GM18508 (cell line): Measurements from ENCODE around the gene SETD6.
"Not testable (repeated sequence)": the region's sequence is repeated elsewhere in the genome, so short reads cannot be mapped to it uniquely, and the experiment has no call there.

Source experiments
- ATAC-seq: cut with Tn5 transposase; IDR thresholded peaks from one replicate; pipeline ENCODE4 v1.9.1; 2021; ENCODE audit warnings: moderate number of reproducible peaks; ENCODE audit not compliant: insufficient read depth, unreplicated experiment

The SETD6 gene, protein sequence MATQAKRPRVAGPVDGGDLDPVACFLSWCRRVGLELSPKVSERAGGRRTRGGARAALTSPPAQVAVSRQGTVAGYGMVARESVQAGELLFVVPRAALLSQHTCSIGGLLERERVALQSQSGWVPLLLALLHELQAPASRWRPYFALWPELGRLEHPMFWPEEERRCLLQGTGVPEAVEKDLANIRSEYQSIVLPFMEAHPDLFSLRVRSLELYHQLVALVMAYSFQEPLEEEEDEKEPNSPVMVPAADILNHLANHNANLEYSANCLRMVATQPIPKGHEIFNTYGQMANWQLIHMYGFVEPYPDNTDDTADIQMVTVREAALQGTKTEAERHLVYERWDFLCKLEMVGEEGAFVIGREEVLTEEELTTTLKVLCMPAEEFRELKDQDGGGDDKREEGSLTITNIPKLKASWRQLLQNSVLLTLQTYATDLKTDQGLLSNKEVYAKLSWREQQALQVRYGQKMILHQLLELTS

DNA sequence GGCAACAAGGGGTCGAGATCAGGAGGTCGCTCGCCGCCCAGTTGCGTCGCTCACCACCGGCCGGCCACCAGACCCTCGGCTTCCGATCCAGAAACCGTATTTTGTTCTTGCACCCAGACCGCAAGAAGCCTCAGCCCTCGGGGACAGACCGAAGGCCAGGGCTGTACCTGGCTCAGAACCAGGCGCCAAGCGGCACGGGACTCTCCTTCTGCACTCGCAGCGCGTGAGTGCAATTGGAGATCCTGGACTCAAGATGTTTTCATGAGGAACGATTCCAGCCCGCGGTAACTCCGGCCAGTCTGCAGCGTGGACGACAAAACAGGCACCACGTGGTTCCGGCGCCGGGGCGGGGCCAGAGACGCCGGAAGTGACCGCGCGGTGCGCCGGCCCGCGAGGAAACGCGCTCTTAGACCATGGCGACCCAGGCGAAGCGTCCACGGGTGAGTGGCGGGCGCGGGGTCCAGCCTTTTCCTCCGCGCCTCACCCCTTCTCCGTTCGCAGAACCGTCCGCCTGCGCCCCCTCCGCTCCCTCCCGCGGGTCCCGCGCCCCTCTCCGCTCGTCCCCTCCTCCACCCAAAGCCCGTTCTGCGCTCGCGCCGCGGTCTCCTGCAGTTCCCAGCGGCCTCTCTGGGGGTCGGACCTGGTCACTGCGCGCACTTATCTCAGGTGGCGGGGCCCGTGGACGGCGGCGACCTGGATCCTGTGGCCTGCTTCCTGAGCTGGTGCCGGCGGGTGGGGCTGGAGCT is at the start of gene SETD6:
TSS of gene SETD6 (plus strand) at position 393 of the 746 bp plus-strand sequence. CDS start at position 414, 21 bp downstream.
- peak; percentile 33 for ATAC-seq

DNA sequence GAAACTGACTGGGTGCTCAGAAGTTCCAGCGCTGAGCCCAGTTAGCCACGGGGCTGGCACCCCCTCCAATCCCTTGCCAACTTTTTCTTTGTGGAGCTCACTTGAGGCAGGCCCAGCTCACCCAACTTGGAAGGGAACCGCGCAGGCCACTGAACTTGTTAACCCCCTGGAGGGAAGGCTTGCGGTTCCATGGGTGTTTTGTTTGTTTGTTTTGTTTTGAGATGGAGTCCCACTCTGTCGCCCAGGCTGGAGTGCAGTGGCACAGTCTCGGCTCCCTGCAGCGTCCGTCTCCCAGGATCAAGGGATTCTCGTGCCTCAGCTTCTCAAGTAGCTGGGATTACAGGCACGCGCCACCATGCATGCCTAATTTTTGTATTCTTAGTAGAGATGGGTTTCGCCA is 49.5 kb upstream of the SETD6 start:
- no peak for ATAC-seq

DNA sequence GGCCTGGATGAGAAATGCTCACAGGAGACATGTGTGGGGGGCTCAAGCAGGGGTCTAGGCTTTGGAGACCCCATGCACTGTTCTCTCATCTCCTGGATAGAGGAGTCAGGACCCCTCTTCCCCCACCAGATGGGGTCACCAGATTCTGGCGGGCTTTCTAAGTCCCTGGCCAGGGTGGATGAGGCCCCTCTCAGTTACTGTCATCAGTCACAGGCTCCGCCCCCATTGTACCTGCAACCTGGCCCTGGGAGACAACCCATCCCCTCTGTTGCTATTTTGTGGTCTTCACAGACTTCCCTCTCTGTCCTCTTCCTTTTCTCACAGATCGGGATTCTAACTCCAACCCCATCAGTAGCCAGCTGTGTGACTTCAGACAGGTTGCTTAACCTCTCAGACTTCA is 48.9 kb upstream of the SETD6 start:
- no peak for ATAC-seq

DNA sequence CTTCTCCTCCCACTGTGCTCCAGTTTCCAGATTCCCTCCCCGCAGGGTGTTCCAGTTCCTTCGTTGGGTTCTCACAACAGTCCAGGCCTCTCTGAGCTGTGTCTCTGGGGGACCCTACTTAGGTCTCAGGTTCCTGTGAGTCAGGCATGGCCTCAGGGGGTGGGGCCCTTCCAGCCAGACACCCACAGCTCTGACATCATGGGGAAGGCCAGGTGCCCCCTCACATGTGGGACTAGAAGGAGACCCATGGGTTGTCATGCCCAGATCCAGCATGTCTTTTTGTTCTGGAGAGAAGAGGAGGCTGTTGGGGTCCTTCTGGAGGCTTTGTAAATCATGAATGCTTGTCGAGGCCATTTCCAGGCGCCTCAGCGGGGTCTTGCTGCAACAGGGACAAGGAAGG is 47.4 kb upstream of the SETD6 start:
- no peak for ATAC-seq

DNA sequence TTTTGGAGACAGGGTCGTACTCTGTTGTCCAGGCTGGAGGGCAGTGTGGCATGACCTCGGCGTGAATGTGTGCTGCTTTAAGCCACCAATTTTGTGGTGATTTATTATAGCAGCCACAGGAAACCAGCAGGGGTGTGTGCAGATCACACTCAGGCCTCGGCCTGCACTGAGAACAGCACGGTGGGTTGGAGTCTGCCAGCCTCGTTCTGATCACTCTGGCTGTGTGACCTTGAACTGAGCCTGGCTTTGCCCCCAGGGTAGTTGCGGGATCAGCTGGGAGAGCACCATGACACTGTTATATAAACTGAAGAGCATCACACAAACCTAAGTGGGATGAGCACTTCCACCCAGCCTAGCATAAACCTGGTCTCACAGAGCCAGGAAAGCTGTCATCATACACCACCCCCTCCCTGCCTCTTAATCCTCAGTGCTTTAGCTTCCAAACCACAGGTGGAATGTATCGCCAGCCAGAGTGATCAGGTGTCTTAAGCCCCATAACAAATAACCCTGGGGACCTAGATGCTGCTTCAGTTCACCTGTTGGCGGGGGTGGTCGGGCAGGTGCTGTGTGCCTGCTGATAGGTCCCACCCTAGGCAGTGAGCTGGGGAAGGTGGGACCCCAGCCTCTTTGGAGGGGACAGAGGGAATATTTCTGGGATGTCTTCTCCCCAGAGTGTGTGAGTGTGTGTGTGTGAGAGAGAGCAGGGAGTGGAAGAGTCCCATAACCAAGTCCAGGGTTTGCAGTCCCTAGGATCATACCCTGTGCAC is 43.9 kb upstream of the SETD6 start:
- no peak for ATAC-seq

DNA sequence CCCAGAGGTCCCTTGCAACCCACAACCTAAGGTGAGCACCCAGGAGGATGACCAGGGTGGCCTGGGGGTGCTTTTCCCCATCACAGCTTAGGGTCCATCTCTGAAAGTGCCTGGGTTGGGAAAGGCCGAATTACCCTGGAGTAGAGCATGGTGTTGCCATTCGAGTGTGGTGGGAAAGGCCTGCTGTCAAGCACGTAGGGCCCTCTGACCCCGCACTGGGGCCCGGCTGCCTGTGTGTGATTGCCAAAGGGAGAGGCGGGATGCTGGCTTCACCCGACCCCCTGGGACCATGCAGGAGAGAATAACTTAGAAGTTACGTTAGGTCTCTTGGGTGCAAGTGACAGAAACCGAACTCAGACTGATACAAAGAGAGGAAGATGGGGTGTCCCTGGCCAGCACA is 43.1 kb upstream of the SETD6 start:
- no peak for ATAC-seq

DNA sequence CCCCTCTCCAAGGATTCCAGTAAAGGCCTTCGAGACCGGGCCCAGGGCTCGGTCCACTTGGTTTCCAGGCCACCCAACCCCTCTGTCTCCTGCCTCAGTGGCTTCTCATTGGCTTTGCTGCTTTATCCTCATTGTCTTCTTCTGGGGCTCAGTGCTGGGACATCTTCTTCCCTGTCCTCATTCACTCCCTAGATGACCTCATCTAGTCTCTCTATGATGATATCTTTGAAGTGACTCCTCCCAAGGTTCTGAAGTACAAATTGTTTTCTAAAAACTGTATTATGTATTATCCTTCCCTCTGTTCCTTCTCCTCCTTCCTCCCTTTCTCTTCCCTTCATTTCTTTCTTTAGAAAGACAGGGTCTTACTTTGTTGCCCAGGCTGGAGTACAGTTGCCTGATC is 42.5 kb upstream of the SETD6 start:
- ATAC-seq, result no peak

DNA sequence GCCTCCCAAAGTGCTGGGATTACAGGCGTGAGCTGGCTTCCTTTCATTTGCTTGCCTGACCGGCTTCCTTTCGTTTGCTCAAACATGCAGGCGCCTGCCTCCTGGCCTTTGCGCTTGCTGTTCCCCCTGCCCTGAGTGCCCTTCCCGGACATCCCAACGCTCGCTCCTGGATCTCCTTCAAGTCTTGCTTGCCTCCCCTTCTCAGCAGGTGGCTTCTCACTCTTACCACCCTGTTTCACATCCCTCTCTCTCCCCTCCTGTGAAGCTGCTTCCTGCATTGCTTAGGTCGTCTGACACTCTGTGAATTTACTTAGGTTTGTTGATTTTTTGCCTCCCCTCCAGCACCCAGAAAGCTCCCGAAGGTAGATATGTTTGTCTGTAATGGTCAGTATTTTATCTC is 41.0 kb upstream of the SETD6 start:
- ATAC-seq, result no peak

DNA sequence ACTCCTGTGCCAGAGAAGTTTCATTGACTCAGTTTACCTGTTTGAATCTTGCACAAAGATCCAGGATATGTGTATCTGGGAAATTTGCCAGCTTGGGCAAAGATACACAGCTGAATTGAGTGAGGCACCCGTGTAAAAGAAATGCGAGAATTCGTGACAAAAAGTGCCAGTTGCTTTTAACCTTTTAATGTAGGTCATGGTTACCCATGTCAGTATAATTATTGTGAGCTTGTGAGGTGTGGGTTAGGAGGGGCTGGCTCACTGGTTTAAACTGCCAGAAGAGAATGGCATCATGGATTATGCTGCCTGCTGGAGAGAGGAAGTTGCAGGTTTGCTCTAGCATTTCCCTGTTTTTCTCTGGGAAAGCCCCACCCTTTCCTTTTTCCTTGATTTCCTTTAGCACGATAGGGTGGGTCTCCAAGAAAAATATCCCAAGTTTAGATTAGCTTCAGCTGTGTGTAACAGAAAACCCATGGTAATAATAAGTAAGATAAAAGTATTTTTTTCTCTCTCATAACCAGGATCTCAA is 40.2 kb upstream of the SETD6 start:
- no peak for ATAC-seq

DNA sequence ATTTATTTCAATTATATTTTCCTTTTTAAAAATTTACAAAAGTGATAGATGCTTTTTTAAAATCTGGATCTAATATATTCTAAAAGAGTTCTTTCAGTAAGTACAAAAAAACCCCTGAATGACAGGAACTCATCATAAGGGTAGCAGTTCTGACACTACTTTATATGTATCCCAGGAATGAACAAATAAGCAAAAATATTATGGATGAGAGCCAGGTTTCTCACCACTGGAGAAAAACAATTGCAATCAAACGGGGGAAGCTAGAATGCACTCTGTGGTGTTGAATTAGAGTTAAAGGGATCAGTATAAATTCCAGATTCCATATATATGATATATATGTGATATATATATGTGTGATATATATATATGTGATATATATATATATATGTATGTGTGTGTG is 38.5 kb upstream of the SETD6 start:
- ATAC-seq, result no peak

DNA sequence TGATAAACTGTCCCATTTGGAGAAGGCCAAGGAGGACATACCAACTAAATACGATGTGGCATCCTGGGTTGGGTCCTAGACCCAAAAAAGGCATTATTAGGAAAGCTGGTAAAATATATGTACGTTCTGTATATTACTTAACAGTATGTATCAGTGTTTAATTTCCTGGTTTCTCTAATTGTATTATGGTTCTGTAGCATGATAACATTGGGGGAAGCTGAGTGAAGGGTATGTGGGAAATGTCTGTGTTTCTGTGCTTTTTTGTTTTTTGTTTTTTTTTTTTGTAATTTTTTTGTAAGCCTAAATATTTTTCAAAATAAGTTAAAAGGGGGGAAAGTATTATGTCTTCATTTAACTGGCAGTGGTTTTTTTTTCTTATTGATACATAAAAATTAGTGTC is 36.9 kb upstream of the SETD6 start:
- ATAC-seq, result no peak

DNA sequence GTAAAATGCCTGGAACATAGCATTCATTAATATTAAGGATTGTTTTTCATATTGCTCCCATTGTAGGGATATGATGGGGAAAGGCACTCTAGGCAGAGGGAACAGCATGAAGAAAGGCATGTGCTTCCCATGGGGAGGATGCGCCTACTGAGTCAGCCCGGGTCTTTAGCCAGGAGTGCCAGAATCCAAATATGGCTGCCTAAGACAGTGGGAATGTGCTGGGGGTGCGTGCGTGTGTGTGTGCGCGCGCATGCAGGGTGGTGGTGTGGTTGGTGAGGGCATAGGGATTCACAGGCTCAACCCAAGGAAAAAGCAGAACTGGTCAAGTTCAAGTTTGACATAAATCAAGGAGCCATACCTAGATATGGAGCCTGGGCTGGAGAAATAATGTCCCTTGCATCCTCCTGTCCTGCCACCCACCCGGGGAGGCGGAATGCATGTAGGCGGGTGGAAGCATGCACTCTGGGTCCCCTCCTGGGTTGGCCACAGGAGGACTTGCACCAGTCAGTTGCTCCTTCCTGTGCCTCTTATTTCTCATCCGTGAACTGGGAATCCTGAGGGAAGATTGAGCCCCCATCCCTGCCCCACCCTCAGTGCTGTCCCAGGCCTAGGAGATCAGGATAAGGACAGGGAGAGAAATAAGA is 34.0 kb upstream of the SETD6 start:
- ATAC-seq, result no peak

DNA sequence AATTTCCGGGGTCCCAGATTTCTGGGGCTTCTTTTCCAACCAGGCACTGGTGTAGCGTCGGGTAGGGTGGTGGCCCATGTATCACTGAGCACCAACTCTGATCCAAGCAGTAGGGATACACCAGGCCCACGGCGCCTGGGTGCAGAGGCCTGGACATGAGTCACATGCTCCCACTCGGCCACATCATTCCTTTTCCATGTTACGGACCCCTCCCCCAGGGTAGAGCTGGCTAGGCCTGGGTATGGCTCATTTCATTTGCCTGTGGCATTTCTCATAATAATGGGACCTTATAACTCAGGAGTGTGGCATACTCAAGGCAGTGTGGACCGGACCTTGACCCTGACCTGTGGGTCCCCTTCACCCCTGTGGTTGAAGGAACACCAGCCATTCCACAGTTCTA is 33.4 kb upstream of the SETD6 start:
- ATAC-seq, result no peak

DNA sequence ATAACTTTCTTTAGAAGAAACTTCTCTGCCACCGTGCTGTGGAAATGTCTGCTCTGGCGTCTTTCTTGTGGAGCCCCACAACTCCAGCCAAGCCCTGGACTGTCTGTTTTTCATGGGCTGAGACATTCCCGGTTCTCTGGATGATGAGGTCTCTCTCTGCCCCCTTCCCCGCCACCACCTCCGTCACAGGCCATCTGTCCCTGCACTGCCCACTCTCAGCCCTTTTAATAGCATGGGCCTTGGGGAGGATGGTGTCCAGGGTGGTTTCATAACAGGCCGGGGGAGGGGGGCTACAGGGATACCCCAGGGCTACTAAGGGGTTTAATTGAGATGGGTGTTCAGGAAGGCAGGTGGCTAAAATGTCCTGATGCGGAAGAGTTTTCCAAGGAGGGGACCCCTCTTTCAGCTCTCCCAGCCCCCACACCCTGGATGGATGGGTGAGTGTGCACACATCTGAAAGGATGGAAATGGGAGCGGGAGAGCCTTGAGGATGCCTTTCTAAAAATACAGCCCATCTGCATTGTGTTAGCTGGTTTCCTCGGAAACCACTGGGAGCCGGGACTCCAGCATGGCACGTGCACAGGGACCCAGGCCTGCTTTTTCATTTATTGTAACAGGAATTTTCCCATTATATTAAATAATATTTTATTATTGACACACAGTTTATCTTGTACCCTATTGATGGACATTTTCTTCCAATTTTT is 30.0 kb upstream of the SETD6 start:
- no peak for ATAC-seq

DNA sequence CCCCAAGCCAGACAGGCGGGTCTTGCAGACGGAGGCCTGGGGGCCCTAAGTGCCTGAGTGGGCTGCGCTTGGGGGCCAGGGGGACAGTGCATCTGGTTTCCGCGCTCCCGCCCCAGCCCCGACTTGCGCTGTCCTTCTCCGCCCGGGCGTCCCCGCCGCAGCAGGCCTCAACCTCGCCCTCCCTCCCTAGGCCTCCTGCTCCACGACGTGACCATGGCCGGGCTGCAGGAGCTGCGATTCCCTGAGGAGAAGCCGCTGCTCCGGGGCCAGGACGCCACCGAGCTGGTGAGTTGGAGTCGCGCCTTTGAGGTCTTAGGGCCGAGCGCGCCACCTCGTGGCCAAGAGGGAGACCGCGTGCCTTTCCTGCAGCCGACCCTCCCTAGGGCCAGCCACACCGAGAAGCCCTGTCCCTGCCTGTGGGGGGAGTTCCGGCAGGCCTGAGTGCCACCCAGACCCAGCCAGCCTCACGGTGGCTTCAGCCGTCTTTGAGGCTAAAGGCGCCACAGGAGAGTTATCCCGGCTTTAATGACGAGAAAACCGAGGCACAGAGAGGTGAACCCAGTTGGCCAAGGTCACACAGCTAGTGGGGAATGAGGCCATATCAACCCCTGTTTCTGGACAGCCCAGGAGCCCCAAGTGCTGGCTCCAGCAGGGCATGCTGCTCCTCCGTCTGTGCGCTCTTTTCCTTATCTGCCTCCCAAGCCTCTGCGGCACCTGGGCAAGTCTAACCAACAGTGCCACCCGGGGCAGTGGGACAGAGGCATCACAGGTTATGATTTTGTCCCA is 27.6 kb upstream of the SETD6 start:
- ATAC-seq, result no peak

DNA sequence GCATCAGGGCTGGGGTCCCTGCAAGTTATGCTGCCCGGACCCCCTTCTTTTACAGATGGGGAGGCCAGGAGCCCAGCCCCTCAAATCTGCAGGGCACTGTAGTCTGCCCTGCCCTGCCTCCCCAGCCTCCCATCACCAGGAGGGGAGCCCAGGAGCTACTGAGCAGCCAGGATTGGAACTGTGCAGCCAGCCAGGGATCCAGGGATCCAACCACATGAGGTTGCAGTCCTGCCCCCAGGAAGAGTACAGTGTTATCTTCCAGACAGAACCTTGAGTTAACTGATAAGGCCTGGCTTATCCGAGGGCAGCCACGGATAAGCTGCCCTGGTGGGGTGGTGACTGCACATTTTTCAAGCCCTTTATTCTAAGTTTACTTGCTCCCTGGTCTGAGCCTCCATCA is 26.8 kb upstream of the SETD6 start:
- ATAC-seq, result no peak

DNA sequence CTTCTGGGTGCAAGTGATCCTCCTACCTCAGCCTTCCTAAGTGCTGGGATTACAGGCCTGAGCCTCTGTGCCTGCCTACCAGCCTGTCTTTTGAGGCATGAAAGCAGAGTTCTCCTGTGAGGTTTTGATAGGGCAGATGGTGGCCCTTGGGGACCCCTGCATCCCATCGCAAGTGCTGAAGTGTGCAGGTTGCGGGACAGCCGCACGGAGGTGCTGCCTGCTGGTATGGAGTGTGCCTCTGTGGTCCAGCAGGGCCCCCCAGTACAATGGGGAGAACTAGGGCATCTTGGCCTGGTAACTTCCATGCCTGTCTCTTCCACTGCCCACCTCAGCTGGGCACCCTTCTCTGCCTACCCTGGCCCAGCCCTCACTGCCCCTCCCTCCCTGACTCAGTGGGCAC is 25.3 kb upstream of the SETD6 start:
- ATAC-seq, result no peak

DNA sequence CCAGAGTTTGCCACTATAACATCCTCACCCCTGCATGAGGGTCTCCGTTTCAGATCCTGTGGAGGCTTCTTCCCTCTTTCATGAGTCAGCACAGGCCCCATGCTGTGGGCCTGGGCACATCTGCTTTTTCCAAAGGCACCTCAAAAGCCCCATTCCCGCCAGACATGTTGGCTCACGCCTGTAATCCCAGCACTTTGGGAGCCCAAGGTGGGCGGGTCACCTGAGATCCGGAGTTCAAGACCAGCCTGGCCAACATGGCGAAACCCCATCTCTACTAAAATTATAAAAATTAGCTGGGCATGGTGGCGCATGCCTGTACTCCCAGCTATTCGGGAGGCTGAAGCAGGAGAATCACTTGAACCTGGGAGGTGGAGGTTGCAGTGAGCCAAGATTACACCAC is 24.8 kb upstream of the SETD6 start:
- ATAC-seq, result not testable (repeated sequence)

DNA sequence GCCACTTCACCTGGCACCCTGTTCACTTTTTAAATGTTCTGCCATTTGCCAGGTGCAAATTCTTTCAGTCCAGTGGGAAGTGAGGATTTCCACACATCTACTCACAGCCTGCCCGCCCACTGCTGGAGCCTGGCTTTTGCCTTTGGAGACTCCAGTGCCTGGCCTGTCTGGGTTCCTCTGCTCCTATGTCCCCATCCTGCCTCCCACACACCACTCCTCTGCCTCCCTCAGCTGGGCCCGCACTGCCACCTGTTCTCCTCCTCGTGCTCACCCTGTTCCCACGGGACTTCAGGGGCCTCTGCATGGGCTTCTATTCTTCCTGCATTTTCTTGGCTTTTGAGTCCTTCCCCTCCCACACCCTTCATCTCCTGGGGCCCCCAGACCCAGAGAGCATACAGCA is 23.3 kb upstream of the SETD6 start:
- no peak for ATAC-seq
